ENCODE measurements around the gene HELT. TPM values are rescaled to one million over a fixed set of nuclear protein-coding genes. Genes with fewer than 3 reads are reported as not detected.
A peak's percentile ranks its signal among the peaks of the same experiment; 100 is the strongest.

Gene HELT
- total RNA-seq, 2 experiments from 2014 or later: not detected

- no peaks in the 10 kb centered on the region for H3K9me3 Mint-ChIP-seq (ENCODE audit: insufficient read depth)
- H3K4me3 Mint-ChIP-seq: no peak overlapping the region
- ATAC-seq (no peak), DNase-seq (no peak)
- peaks cover 67% of the 10 kb centered on the region for H3K27me3 Mint-ChIP-seq (ENCODE audit: low read depth)
- POLR2A ChIA-PET: no interaction called here
- CTCF ChIA-PET: interaction anchor here (1.9 kb wide), 1 partner anchor 123 kb away, joined by 5 read pairs; no protein-coding TSS in a partner anchor
- H3K27ac Mint-ChIP-seq: no peak overlapping the region
- H3K36me3 Mint-ChIP-seq (ENCODE audit: low read depth): no peaks in the 10 kb centered on the region
- peaks cover 3% of the 10 kb centered on the region for H3K4me1 Mint-ChIP-seq (ENCODE audit: low read depth)
Measured at GRCh38 chr4:185011408-185011807, 6.9 kb upstream of the HELT start.

GRCh38 chr4:185013417-185014125 lies 4.7 kb upstream of the HELT start:
- H3K27me3 Mint-ChIP-seq (ENCODE audit: low read depth): peaks cover 80% of the 10 kb centered on the region
- H3K9me3 Mint-ChIP-seq (ENCODE audit: insufficient read depth): no peaks in the 10 kb centered on the region
- no peak overlapping the region for H3K4me3 Mint-ChIP-seq
- ATAC-seq: no peak
- H3K4me1 Mint-ChIP-seq (ENCODE audit: low read depth): peaks cover 4% of the 10 kb centered on the region
- DNase-seq: no peak
- ChIA-PET CTCF (interaction anchor here (2.2 kb wide), 1 partner anchor 82 kb away, joined by 6 read pairs; no protein-coding TSS in a partner anchor), POLR2A (no interaction called here)
- peaks cover 1% of the 10 kb centered on the region for H3K36me3 Mint-ChIP-seq (ENCODE audit: low read depth)
- no peak overlapping the region for H3K27ac Mint-ChIP-seq

GRCh38 chr4:185015108-185015507 lies 3.2 kb upstream of the HELT start:
- H3K9me3 Mint-ChIP-seq (ENCODE audit: insufficient read depth): no peaks in the 10 kb centered on the region
- ATAC-seq: no peak
- DNase-seq: no peak
- H3K27ac Mint-ChIP-seq: no peak overlapping the region
- CTCF ChIA-PET: no interaction called here
- peaks cover 2% of the 10 kb centered on the region for H3K36me3 Mint-ChIP-seq (ENCODE audit: low read depth)
- H3K4me3 Mint-ChIP-seq: no peak overlapping the region
- H3K27me3 Mint-ChIP-seq (ENCODE audit: low read depth): peaks cover 81% of the 10 kb centered on the region
- H3K4me1 Mint-ChIP-seq (ENCODE audit: low read depth): peaks cover 8% of the 10 kb centered on the region
- POLR2A ChIA-PET: no interaction called here

DNA sequence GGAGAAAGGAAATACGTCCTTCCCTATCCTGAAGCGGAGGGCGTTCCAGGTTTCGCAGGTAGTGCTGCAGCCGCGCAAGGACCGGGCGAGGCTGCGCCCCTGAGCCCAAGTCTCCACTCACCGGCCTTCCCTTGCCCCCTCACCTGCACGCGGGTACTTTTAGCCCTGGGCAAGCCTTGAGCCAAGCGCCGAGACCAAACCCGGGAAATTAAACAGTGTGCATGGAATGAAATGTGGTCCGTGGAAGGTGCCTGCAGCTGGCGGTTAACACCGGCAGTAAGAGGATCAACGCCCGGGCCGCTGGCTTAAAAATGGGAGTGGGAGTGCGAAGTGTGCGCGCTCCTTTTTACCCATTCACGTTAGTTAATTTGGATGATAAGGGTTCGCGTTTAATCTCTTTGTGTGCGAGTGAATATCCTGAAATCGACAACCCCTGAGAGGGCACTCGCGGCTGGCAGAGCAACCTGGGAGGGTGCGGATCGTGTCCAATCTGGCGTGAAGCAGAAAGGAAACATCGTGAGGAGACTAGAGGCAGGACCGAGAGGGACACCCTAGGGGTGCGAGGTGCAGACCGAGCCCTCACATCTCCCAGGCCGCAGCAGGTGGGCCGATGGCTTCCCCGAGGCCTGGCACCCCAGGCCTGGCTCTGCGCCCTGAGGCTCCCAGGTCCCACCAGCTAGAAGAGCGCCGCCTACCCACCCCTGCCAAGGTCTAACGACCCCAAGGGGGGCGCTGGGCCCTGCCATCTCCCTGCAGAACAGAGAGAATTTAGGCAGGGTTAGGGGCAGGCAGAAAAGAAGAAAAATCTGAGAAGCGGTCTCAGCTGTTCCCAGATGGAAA lies 2.0 kb upstream of the HELT start:
- Mint-ChIP-seq H3K36me3 (ENCODE audit: low read depth) (peaks cover 2% of the 10 kb centered on the region), H3K9me3 (ENCODE audit: insufficient read depth) (no peaks in the 10 kb centered on the region), H3K27ac (no peak overlapping the region), H3K27me3 (ENCODE audit: low read depth) (peaks cover 79% of the 10 kb centered on the region), H3K4me1 (ENCODE audit: low read depth) (peaks cover 8% of the 10 kb centered on the region), H3K4me3 (no peak overlapping the region)
- DNase-seq (no peak), ATAC-seq (no peak)
- POLR2A ChIA-PET: no interaction called here
- CTCF ChIA-PET: no interaction called here

DNA sequence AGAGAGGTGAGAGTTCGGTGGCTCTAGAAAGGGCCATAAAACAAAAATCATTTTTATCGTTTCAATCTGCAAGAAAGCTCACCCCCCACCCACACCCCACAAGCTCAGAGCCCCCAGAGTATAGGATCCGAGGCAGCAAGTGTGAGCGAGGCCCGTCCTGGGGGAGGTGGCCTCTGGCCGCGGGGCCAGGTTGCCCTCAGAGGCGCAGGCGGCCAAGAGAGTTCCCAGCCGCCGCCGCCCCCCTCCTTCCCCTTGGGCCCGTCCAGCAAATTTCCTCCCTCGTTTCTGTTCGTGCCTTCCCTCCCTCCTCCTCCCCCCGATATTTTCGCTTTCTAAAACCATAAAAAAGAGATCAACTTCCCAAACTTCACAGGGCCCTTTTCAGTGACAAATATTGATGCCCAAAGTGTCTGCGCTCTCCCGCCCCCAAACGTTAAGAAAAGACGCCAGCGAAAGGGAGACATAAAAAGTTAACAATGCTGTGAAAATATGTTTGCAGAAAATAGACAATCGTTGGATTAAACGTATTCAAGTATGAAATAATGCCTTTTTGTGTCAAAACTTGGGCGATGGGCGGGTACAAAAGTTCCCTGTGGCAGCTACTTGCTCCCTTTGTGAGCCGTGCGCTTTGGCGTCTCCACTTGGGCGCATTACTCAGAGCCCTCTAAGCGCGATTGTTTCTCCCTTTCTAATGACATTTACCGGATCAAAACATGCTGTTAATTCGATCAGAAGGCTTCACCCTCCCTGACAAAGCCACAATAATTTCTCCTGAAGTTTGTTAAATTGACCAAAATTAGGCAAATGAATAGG lies 1.1 kb upstream of the HELT start:
- Mint-ChIP-seq H3K27me3 (ENCODE audit: low read depth) (peaks cover 82% of the 10 kb centered on the region), H3K36me3 (ENCODE audit: low read depth) (peaks cover 2% of the 10 kb centered on the region), H3K9me3 (ENCODE audit: insufficient read depth) (no peaks in the 10 kb centered on the region), H3K4me3 (peak overlapping the region; percentile 8), H3K27ac (no peak overlapping the region), H3K4me1 (ENCODE audit: low read depth) (peaks cover 8% of the 10 kb centered on the region)
- DNase-seq (no peak), ATAC-seq (no peak)
- CTCF ChIA-PET: no interaction called here
- POLR2A ChIA-PET: no interaction called here

- ChIA-PET POLR2A (no interaction called here), CTCF (interaction anchor here (1.5 kb wide), 1 partner anchor 115 kb away, joined by 5 read pairs; no protein-coding TSS in a partner anchor)
- Mint-ChIP-seq H3K4me3 (no peak overlapping the region), H3K36me3 (ENCODE audit: low read depth) (peaks cover 2% of the 10 kb centered on the region), H3K9me3 (ENCODE audit: insufficient read depth) (no peaks in the 10 kb centered on the region), H3K27ac (no peak overlapping the region), H3K4me1 (ENCODE audit: low read depth) (peaks cover 8% of the 10 kb centered on the region), H3K27me3 (ENCODE audit: low read depth) (peaks cover 88% of the 10 kb centered on the region)
- ATAC-seq (no peak), DNase-seq (no peak)
Measured at GRCh38 chr4:185018834-185019455, 655 bp downstream of the HELT start.

GRCh38 chr4:185019456-185020292 lies 1.4 kb downstream of the HELT start:
- ChIA-PET POLR2A (no interaction called here), CTCF (no interaction called here)
- Mint-ChIP-seq H3K27me3 (ENCODE audit: low read depth) (peaks cover 88% of the 10 kb centered on the region), H3K4me1 (ENCODE audit: low read depth) (peaks cover 6% of the 10 kb centered on the region), H3K36me3 (ENCODE audit: low read depth) (peaks cover 2% of the 10 kb centered on the region), H3K27ac (no peak overlapping the region), H3K9me3 (ENCODE audit: insufficient read depth) (no peaks in the 10 kb centered on the region), H3K4me3 (no peak overlapping the region)
- ATAC-seq: no peak
- DNase-seq: no peak

GRCh38 chr4:185020293-185020808 lies 2.1 kb downstream of the HELT start:
- DNase-seq (no peak), ATAC-seq (no peak)
- H3K27me3 Mint-ChIP-seq (ENCODE audit: low read depth): peaks cover 88% of the 10 kb centered on the region
- H3K36me3 Mint-ChIP-seq (ENCODE audit: low read depth): peaks cover 2% of the 10 kb centered on the region
- H3K9me3 Mint-ChIP-seq (ENCODE audit: insufficient read depth): no peaks in the 10 kb centered on the region
- CTCF ChIA-PET: no interaction called here
- H3K4me1 Mint-ChIP-seq (ENCODE audit: low read depth): peaks cover 6% of the 10 kb centered on the region
- H3K27ac Mint-ChIP-seq: no peak overlapping the region
- POLR2A ChIA-PET: no interaction called here
- H3K4me3 Mint-ChIP-seq: no peak overlapping the region

GRCh38 chr4:185020863-185021761 lies 2.8 kb downstream of the HELT start:
- H3K27ac Mint-ChIP-seq: no peak overlapping the region

GRCh38 chr4:185023471-185023870 lies 5.2 kb downstream of the HELT start:
- CTCF ChIA-PET: interaction anchor here (0.8 to 1.4 kb wide), 3 partner anchors 15 to 19 kb away, joined by 3 read pairs; no protein-coding TSS in a partner anchor
- Mint-ChIP-seq H3K36me3 (ENCODE audit: low read depth) (peaks cover 2% of the 10 kb centered on the region), H3K4me3 (no peak overlapping the region), H3K4me1 (ENCODE audit: low read depth) (peaks cover 5% of the 10 kb centered on the region), H3K9me3 (ENCODE audit: insufficient read depth) (no peaks in the 10 kb centered on the region), H3K27ac (no peak overlapping the region), H3K27me3 (ENCODE audit: low read depth) (peaks cover 76% of the 10 kb centered on the region)
- POLR2A ChIA-PET: no interaction called here
- ATAC-seq: no peak
- no peak for DNase-seq

More at GRCh38 chr4:185020863-185021761, 2.8 kb downstream of the HELT start:
- ChIA-PET CTCF (interaction anchor here (1.3 kb wide), 1 partner anchor 19 kb away, joined by 3 read pairs; no protein-coding TSS in a partner anchor), POLR2A (no interaction called here)
- H3K9me3 Mint-ChIP-seq (ENCODE audit: insufficient read depth): no peaks in the 10 kb centered on the region
- ATAC-seq (no peak), DNase-seq (no peak)
- H3K4me3 Mint-ChIP-seq: no peak overlapping the region
- peaks cover 82% of the 10 kb centered on the region for H3K27me3 Mint-ChIP-seq (ENCODE audit: low read depth)
- peaks cover 2% of the 10 kb centered on the region for H3K36me3 Mint-ChIP-seq (ENCODE audit: low read depth)
- H3K4me1 Mint-ChIP-seq (ENCODE audit: low read depth): peaks cover 6% of the 10 kb centered on the region
